ENCODE results near the gene ARHGAP10.

Gene ARHGAP10

GRCh38 chr4:147829401-147830101 lies 97.7 kb downstream of the ARHGAP10 start:
- no peak for DNase-seq

DNA sequence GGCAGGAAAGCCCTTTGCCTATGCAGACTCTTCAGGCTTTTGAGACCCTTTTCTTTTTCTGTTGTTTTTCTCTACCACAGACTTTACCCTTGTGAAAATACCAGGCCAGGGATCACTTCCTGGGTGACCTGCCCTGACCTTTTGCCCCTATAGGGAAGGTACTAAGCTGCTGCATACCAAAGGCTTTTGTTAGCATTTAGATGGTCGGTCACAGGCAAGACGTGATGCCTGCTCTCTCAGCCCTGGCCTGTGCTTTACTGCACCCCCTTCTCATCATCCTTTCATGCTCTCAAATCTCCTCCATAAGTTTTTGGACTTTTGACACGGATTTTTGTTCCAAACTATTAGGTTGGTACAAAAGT lies 98.2 kb downstream of the ARHGAP10 start:
- no peak for DNase-seq

- no peak for DNase-seq
Observed at GRCh38 chr4:147830987-147831386, 99.1 kb downstream of the ARHGAP10 start.

GRCh38 chr4:147831551-147832171 lies 99.8 kb downstream of the ARHGAP10 start:
- DNase-seq: no peak

GRCh38 chr4:147833254-147833653 lies 101.4 kb downstream of the ARHGAP10 start:
- DNase-seq: no peak

GRCh38 chr4:147833741-147834140 lies 101.9 kb downstream of the ARHGAP10 start:
- DNase-seq: no peak

DNA sequence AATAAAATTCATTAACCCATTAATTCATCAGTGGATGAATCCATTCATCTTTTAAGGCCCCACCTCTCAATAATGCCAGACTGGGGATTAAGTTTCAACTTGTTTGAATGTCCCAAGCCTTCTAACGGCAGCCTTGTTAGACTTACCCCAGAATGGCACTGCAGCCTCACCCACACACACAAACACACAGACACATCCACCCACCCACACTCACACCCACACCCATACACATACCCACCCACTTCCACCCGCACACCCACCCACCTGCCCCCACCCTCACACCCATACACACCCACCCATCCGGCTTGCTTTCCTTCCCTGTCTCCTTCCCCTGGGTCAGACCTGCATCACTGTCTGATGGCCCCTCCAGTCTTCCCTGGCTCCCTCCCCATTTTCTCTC lies 102.6 kb downstream of the ARHGAP10 start:
- no peak for DNase-seq

DNA sequence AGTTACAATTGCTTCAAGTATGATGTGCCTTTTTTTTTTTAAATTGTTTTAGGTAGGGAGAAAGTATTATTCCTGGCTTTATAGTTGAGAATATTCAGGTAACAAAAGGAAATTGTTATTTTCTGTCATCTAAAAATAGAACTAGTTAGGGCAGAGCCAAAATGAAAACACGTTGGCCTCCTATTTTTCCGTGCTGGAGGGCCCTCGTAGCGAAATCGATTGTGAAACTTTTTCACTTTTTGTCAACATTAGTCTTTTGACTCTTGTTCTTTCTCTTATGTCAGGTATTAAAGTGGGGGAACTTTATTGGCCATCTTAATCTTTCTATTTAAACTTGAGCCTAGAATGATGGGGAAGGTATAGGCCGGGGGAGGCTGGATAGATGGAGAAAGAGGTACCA lies 104.9 kb downstream of the ARHGAP10 start:
- no peak for DNase-seq

DNA sequence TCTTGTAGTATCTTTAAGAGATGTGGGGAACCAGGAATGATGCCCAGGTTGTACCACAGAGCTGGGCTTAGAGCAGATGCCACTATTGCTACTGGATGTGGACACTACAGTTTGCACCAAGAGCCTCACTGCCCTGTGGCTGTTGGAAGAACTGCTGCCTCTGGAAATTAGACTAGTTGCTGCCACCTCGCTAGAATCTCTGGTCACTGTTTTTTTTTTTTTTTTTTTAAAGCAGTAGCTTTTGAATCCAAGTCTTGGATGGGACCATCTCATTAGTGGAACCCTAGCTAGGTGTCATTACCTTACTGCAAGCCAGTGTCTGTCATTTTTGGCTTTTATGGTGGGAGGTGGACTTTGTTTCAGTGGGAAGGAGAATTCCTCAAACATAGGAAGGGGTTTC lies 105.5 kb downstream of the ARHGAP10 start:
- no peak for DNase-seq

GRCh38 chr4:147837854-147838253 lies 106.0 kb downstream of the ARHGAP10 start:
- DNase-seq: no peak

GRCh38 chr4:147839200-147839599 lies 107.3 kb downstream of the ARHGAP10 start:
- no peak for DNase-seq

- DNase-seq: no peak
Observed at GRCh38 chr4:147839663-147840062, 107.8 kb downstream of the ARHGAP10 start.

GRCh38 chr4:147840838-147841738 lies 109.2 kb downstream of the ARHGAP10 start:
- DNase-seq: no peak

DNA sequence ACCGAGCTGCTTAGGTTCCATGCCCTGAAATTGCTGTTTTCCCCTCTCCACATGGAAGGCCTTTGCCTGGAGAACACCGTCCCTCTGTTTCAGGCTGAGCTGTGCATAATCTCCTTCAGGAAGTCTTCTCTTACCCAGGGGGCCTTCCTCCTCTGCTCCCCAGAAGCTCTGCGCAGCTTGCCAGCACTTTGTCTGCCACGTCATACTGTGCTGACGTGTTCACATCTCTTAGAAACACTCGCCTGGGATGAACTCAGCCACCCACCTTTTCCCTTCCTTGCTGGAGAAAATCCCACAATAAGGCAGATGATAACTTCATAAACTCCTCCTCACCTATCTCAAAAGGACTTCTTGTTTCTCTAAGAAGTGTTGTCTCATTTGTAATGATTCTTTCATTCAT lies 110.7 kb downstream of the ARHGAP10 start:
- DNase-seq: no peak

DNA sequence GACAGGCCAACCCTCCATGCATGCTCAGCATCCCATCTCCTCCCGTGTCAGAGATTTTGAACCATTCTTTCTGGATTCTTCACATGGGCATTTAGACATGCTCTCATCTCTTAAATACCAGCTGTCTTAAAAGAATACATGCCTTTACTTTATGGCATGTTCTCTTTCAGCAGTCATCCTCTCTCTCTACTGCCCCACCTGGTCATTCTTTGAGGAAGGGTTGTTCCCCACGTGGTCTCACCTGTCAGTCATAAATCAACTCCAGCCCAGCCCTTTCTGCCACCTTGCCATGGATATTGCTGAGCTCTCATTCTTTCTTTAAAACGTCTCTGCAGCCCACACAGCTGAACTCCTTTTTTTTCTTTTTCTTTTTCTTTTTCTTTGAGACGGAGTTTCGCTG lies 111.3 kb downstream of the ARHGAP10 start:
- DNase-seq: no peak

- DNase-seq: no peak
Observed at GRCh38 chr4:147844781-147845180, 112.9 kb downstream of the ARHGAP10 start.

- no peak for DNase-seq
Observed at GRCh38 chr4:147846318-147847155, 114.6 kb downstream of the ARHGAP10 start.

DNA sequence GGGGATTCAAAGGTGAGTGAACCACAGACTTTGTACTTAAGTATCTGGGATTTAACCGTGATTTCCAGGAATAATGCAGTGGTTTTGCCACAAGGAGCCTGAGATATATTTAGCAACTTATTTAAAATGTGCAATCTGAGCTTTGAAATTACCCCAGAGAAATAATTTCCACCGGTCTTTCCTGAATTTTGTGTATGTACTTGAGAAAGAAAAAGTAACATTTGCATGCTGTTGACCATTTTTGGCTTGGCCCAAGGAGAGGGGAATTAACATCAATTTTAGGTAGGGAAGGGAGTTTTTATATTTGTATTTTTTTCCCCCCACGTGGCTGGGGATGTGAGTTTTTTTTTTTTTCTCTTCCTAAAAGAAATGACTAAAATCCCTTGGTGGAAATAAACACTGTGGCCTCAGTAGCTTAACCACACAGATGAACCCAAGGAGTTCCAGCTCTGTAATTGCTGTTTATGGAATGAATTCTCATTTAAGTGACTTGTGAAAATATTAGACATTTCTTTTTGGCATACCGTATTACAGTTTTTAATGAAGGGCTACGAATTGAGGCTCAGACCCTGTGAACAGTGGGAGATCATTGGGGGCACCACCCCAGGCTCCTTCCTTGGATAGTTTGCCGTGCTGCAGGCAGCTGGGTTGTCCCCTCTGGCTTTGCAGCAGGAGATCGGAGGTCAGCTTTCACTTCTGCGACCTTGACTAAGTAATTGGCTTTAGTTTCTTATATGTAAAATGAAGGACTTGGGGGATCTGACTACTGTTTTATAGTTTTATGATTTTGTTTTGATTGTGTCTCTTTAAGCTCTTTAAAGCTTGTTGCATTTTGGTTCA lies 116.1 kb downstream of the ARHGAP10 start:
- DNase-seq: no peak

- no peak for DNase-seq
Observed at GRCh38 chr4:147848634-147849033, 116.7 kb downstream of the ARHGAP10 start.

DNA sequence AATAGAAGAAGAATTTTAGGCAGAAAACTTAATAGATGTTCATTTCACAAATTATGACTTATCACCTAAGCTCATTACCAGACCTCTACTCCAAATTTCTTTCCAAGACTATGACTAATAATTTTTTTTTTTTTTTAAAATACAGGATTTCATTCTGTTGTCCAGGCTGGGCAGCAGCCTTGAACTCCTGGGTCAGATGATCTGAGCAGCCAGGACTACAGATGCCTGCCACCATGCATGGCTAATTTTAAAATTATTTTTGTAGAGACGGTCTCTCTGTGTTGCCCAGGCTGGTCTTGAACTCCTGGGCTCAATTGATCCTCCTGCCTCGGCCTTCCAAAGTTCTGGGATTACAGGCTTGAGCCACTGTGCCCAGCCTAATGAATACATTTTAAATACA lies 119.2 kb downstream of the ARHGAP10 start:
- DNase-seq: no peak

DNA sequence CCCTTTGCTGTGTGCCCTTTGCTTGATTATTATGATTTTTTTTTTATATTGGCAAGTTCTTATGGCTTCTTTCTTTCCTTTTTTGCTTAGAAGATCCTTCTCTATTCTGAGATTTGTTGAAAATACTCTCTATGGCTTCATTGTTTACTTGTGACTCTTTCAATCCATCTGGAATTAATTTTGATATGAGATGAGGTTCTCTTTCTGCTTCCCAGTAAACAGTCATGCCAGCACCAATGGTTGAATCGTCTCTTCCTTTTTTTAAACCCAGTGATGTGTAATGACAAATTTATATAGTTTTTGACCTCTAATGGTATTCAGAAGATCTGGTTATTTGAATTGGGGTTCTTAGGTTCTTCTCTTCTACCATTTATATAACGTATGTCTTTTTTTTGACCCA lies 121.8 kb downstream of the ARHGAP10 start:
- no peak for DNase-seq

- DNase-seq: no peak
Observed at GRCh38 chr4:147854154-147854553, 122.3 kb downstream of the ARHGAP10 start.

All from bone marrow (tissue), 2 donors.